Measurements from ENCODE around the gene REPS1.
"Not testable (repeated sequence)": the region's sequence is repeated elsewhere in the genome, so short reads cannot be mapped to it uniquely, and the experiment has no call there.

REPS1 gene

GRCh38 chr6:138987643-138988468 lies at the start of gene REPS1:
Gene REPS1, minus strand, starts transcription at chr6:138988253. Its CDS starts 571 bp downstream, at chr6:138987682.
- DNase-seq, result peak; percentile 75

GRCh38 chr6:139037490-139037889 lies 49.4 kb upstream of the REPS1 start:
- DNase-seq, result no peak

GRCh38 chr6:139030228-139030963 lies 42.3 kb upstream of the REPS1 start:
- no peak for DNase-seq

GRCh38 chr6:139029470-139030227 lies 41.6 kb upstream of the REPS1 start:
- DNase-seq, result peak; percentile 2

GRCh38 chr6:139028658-139029469 lies 40.8 kb upstream of the REPS1 start, which contains the start of gene ABRACL:
Gene ABRACL, plus strand, starts transcription at chr6:139028745. Its CDS starts 5,416 bp downstream, at chr6:139034161.
- DNase-seq, result peak; percentile 49

- no peak for DNase-seq
Measured at GRCh38 chr6:139028215-139028657, 40.2 kb upstream of the REPS1 start.

GRCh38 chr6:139027620-139028182 lies 39.6 kb upstream of the REPS1 start:
- DNase-seq, result peak; percentile 60

- DNase-seq, result not testable (repeated sequence)
Measured at GRCh38 chr6:139025416-139025815, 37.4 kb upstream of the REPS1 start.

GRCh38 chr6:139020689-139021088 lies 32.6 kb upstream of the REPS1 start:
- DNase-seq, result no peak

- no peak for DNase-seq
Measured at GRCh38 chr6:139019722-139020121, 31.7 kb upstream of the REPS1 start.

- DNase-seq, result no peak
Measured at GRCh38 chr6:139017227-139017626, 29.2 kb upstream of the REPS1 start.

- DNase-seq, result no peak
Measured at GRCh38 chr6:139016337-139017213, 28.5 kb upstream of the REPS1 start.

- DNase-seq, result no peak
Measured at GRCh38 chr6:139014945-139015344, 26.9 kb upstream of the REPS1 start.

GRCh38 chr6:139013185-139013800 lies 25.2 kb upstream of the REPS1 start:
- no peak for DNase-seq

- DNase-seq, result no peak
Measured at GRCh38 chr6:139011980-139012379, 23.9 kb upstream of the REPS1 start.

GRCh38 chr6:139010674-139011073 lies 22.6 kb upstream of the REPS1 start:
- no peak for DNase-seq

GRCh38 chr6:139008117-139008516 lies 20.1 kb upstream of the REPS1 start:
- DNase-seq, result no peak

- DNase-seq, result no peak
Measured at GRCh38 chr6:139007428-139007827, 19.4 kb upstream of the REPS1 start.

- DNase-seq, result no peak
Measured at GRCh38 chr6:139006477-139006876, 18.4 kb upstream of the REPS1 start.

GRCh38 chr6:139003751-139004150 lies 15.7 kb upstream of the REPS1 start:
- DNase-seq, result no peak

All from NCI-H510A (cell line).